Measurements from ENCODE around the gene PLA2G15. TPM values are rescaled to one million over a fixed set of nuclear protein-coding genes. Genes with fewer than 3 reads are reported as not detected.

The PLA2G15 gene
- total RNA-seq, 1 donor, result 21.7 TPM

GRCh38 chr16:68267612-68268405 lies 22.6 kb downstream of the PLA2G15 start:
- DNase-seq (ENCODE audit: low read depth), result no peak
- TF ChIP-seq CTCF (IDR thresholded peaks at IDR 0.05; ENCODE audit: insufficient read depth, low read length), result no peak
- no peak overlapping the region for H3K4me3 ChIP-seq (ENCODE audit: low read depth, low read length)

GRCh38 chr16:68269793-68270192 lies 24.6 kb downstream of the PLA2G15 start:
- DNase-seq (ENCODE audit: low read depth), result no peak
- TF ChIP-seq CTCF (IDR thresholded peaks at IDR 0.05; ENCODE audit: insufficient read depth, low read length), result no peak
- H3K4me3 ChIP-seq (ENCODE audit: low read depth, low read length), result no peak overlapping the region

GRCh38 chr16:68270353-68270752 lies 25.2 kb downstream of the PLA2G15 start:
- TF ChIP-seq CTCF (IDR thresholded peaks at IDR 0.05; ENCODE audit: insufficient read depth, low read length), result no peak
- no peak for DNase-seq (ENCODE audit: low read depth)
- H3K4me3 ChIP-seq (ENCODE audit: low read depth, low read length), result no peak overlapping the region

- H3K4me3 ChIP-seq (ENCODE audit: low read depth, low read length), result no peak overlapping the region
- DNase-seq (ENCODE audit: low read depth), result no peak
- TF ChIP-seq CTCF (IDR thresholded peaks at IDR 0.05; ENCODE audit: insufficient read depth, low read length), result no peak
Measured at GRCh38 chr16:68272507-68273209, 27.5 kb downstream of the PLA2G15 start.

GRCh38 chr16:68273459-68273858 lies 28.3 kb downstream of the PLA2G15 start:
- no peak for TF ChIP-seq CTCF (IDR thresholded peaks at IDR 0.05; ENCODE audit: insufficient read depth, low read length)
- no peak overlapping the region for H3K4me3 ChIP-seq (ENCODE audit: low read depth, low read length)
- no peak for DNase-seq (ENCODE audit: low read depth)

- DNase-seq (ENCODE audit: low read depth), result no peak
- no peak for TF ChIP-seq CTCF (IDR thresholded peaks at IDR 0.05; ENCODE audit: insufficient read depth, low read length)
- H3K4me3 ChIP-seq (ENCODE audit: low read depth, low read length), result no peak overlapping the region
Measured at GRCh38 chr16:68273896-68274295, 28.7 kb downstream of the PLA2G15 start.
